Measurements from ENCODE around the gene DHRS12. TPM values are rescaled to one million over a fixed set of nuclear protein-coding genes. Genes with fewer than 3 reads are reported as not detected.

The DHRS12 gene
- total RNA-seq, 1 experiment from 2014 or later = 8.8 TPM

DNA sequence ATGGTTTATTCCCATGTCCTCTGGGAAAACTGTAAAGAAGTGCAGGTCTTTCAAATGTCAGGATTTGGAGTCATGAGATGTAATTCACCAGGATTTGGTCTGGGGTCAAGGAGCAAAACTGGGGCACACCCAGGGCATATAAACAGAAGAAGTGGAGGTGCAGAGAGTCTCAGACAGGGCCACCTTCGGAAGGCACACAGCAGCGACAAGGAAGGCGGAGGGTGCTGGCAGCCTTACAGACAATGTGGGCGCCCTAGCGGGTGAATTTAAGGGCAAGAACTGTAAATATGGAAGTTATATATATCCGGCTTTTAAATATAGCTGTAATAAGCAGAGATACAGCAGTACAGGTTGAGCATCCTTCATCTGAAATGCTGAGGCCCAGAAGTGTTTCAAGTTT is 31.2 kb downstream of the DHRS12 start:
- Histone ChIP-seq H3K27me3 (ENCODE audit: insufficient read depth, low read length) (no peaks in the 10 kb centered on the region), H3K14ac (ENCODE audit: insufficient read depth, low read length) (no peak overlapping the region), H2BK120ac (ENCODE audit: low read depth, low read length, poor library complexity, severe bottlenecking) (no peak overlapping the region), H3K79me1 (ENCODE audit: insufficient read depth, low read depth, low read length, poor library complexity, severe bottlenecking) (no peaks in the 10 kb centered on the region), H4K5ac (ENCODE audit: insufficient read length, low read depth, low read length) (no peak overlapping the region), H2AK5ac (ENCODE audit: insufficient read length, low read length) (no peak overlapping the region), H2BK15ac (ENCODE audit: low read depth, low read length) (no peak overlapping the region), H3K4me2 (ENCODE audit: insufficient read depth, insufficient read length, low read length) (no peak overlapping the region), H2BK5ac (ENCODE audit: insufficient read length, low read length) (no peak overlapping the region), H3K23ac (ENCODE audit: insufficient read length, low read depth, low read length) (no peak overlapping the region), H3T11ph (ENCODE audit: low read length) (no peak overlapping the region), H3K9me3 (ENCODE audit: control insufficient read depth, low read depth, low read length) (no peaks in the 10 kb centered on the region), H4K91ac (ENCODE audit: insufficient read length, low read depth, low read length) (no peak overlapping the region), H3K79me2 (ENCODE audit: insufficient read depth, low read length) (no peaks in the 10 kb centered on the region), H3K9ac (ENCODE audit: extremely low read depth, insufficient read length, low read length) (no peak overlapping the region), H3K56ac (ENCODE audit: insufficient read length, low read depth, low read length) (no peak overlapping the region), H3K27ac (ENCODE audit: insufficient read length, low read depth, low read length) (no peak overlapping the region), H4K20me1 (ENCODE audit: control insufficient read depth, insufficient read depth, insufficient read length) (no peaks in the 10 kb centered on the region), H2BK20ac (ENCODE audit: low read depth, low read length, poor library complexity, severe bottlenecking) (no peak overlapping the region), H2BK12ac (ENCODE audit: insufficient read length, low read depth, low read length) (no peak overlapping the region), H3K4ac (ENCODE audit: low read depth, low read length) (no peak overlapping the region), H3K18ac (ENCODE audit: insufficient read length, low read depth, low read length) (no peak overlapping the region), H2AFZ (ENCODE audit: low read length) (no peak overlapping the region), H4K8ac (replicated peaks; ENCODE audit: insufficient read length, low read depth, low read length) (no peak overlapping the region), H3K23me2 (ENCODE audit: insufficient read length, low read depth, low read length, poor library complexity, severe bottlenecking) (no peaks in the 10 kb centered on the region), H3K4me1 (ENCODE audit: insufficient read depth, low read length) (0 out of 2 replicates have a peak, but pooled peaks cover 3% of the 10 kb centered on the region)
- no CpG with 5 or more reads among the region's 6 CpGs for WGBS (ENCODE audit: extremely low coverage, insufficient read length, low lambda C conversion rate)
- H3K4me3 Mint-ChIP-seq = no peak overlapping the region
- peaks cover 20% of the 10 kb centered on the region in 2 experiments for H3K4me1 Mint-ChIP-seq
- H3K27ac Mint-ChIP-seq = peak overlapping the region in 1 of 3 experiments; percentile 6; a peak in 1 of 7 replicates
- H3K36me3 Mint-ChIP-seq (ENCODE audit: insufficient read depth in 1 of 3, low read depth in 3 of 3) = no peaks in the 10 kb centered on the region; a peak in 2 of 7 replicates
- TF ChIP-seq, protein P1, sequence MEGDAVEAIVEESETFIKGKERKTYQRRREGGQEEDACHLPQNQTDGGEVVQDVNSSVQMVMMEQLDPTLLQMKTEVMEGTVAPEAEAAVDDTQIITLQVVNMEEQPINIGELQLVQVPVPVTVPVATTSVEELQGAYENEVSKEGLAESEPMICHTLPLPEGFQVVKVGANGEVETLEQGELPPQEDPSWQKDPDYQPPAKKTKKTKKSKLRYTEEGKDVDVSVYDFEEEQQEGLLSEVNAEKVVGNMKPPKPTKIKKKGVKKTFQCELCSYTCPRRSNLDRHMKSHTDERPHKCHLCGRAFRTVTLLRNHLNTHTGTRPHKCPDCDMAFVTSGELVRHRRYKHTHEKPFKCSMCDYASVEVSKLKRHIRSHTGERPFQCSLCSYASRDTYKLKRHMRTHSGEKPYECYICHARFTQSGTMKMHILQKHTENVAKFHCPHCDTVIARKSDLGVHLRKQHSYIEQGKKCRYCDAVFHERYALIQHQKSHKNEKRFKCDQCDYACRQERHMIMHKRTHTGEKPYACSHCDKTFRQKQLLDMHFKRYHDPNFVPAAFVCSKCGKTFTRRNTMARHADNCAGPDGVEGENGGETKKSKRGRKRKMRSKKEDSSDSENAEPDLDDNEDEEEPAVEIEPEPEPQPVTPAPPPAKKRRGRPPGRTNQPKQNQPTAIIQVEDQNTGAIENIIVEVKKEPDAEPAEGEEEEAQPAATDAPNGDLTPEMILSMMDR (conservative IDR thresholded peaks at IDR 0.05) = no peak
- H3K9me3 Mint-ChIP-seq = no peaks in the 10 kb centered on the region
- no peak for DNase-seq
- H3K27me3 Mint-ChIP-seq (ENCODE audit: low read depth) = no peaks in the 10 kb centered on the region; the same call in 1 of the 2 replicates
